Vagina (tissue), 2 donors: Measurements from ENCODE around the gene CD44. TPM values are rescaled to one million over a fixed set of nuclear protein-coding genes. Genes with fewer than 3 reads are reported as not detected.

Experiments
- DNase-seq, 2 donors: peaks; one replicate each; pipeline ENCODE4 v3.0.0-alpha.2; 2017; ENCODE audit errors: extremely low spot score in 2 of 2
- H3K27ac ChIP-seq: fragments of 200-600 bp; sonication (generic); one replicate; pipeline ENCODE4 v1.5.1; 2019
- H3K27me3 ChIP-seq: fragments of 200-600 bp; sonication (generic); one replicate; pipeline ENCODE4 v1.5.1; 2019
- H3K36me3 ChIP-seq, 2 donors: fragments of 200-600 bp; sonication (generic); one replicate each; pipeline ENCODE4 v1.5.1; 2017 to 2019
- H3K4me1 ChIP-seq: fragments of 200-600 bp; sonication (generic); one replicate; pipeline ENCODE4 v1.5.1; 2019
- H3K4me3 ChIP-seq, 2 donors: fragments of 200-600 bp; sonication (generic); 1 replicate in 1 of 2; 2 replicates in 1 of 2; pipeline ENCODE4 v1.5.1; 2016 to 2019
- H3K9me3 ChIP-seq: fragments of 200-600 bp; sonication (generic); one replicate; pipeline ENCODE4 v1.5.1; 2019
- POLR2A ChIP-seq, 2 donors: fragments of 450-650 bp; IDR thresholded peaks; one replicate each; pipeline ENCODE4 v1.6.1; 2017; ENCODE audit warnings: antibody characterized with exemption in 2 of 2, mild to moderate bottlenecking in 2 of 2, moderate library complexity in 2 of 2
- POLR2AphosphoS5 ChIP-seq, 2 donors: sonication (generic); formaldehyde crosslinking; IDR thresholded peaks; one replicate each; pipeline ENCODE4 v1.9.0; 2017; ENCODE audit warnings: antibody characterized with exemption in 2 of 2, mild to moderate bottlenecking in 2 of 2, low read depth in 1 of 2; ENCODE audit not compliant: insufficient read depth in 1 of 2
- intact Hi-C: fragments of 100-400 bp; cut with DNase I; formaldehyde crosslinking; loops from one replicate; pipeline ENCODE4 v1.15.1; 2023
- total RNA-seq: library from RNA; depleted of rRNA; stranded (reverse); fragments of >200 nt; gene quantifications from one replicate; pipeline ENCODE4 v1.2.3, GENCODE V29; 2016
- TF ChIP-seq, protein P1 (sequence below), 3 experiments: fragments of 450-650 bp in 2 of 3; fragments of 200-600 bp in 1 of 3; sonication (generic) in 1 of 3; IDR thresholded peaks; one replicate each; pipeline ENCODE4 v1.5.1; 2017 to 2019; ENCODE audit warnings: antibody characterized with exemption in 3 of 3, mild to moderate bottlenecking in 2 of 3, moderate library complexity in 2 of 3

CD44 gene
- total RNA-seq, 1 donor from 2014 or later, result 869 TPM

DNA sequence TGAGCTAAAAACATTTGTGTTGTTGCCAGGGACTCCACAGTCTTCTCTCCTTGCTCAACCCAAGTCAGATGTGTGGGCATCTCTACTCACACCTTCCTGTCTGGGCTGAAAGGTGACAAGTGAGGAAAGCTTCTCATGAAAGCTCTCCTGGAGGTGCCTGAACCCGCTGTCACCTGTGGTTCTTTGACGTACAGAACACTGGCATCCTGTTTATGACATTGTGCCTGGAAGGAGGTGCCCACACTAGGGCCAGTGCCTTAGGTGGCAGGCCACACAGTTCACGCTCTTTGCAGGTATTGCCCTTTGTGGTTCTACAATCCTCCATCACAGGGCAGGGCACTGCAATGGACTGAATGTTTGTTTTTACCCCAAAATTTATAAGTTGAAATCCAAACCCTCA is 108.5 kb downstream of the CD44 start:
- H3K4me1 ChIP-seq, result no peaks in the 10 kb centered on the region
- no peak for DNase-seq
- H3K9me3 ChIP-seq, result no peaks in the 10 kb centered on the region
- TF ChIP-seq, protein P1, sequence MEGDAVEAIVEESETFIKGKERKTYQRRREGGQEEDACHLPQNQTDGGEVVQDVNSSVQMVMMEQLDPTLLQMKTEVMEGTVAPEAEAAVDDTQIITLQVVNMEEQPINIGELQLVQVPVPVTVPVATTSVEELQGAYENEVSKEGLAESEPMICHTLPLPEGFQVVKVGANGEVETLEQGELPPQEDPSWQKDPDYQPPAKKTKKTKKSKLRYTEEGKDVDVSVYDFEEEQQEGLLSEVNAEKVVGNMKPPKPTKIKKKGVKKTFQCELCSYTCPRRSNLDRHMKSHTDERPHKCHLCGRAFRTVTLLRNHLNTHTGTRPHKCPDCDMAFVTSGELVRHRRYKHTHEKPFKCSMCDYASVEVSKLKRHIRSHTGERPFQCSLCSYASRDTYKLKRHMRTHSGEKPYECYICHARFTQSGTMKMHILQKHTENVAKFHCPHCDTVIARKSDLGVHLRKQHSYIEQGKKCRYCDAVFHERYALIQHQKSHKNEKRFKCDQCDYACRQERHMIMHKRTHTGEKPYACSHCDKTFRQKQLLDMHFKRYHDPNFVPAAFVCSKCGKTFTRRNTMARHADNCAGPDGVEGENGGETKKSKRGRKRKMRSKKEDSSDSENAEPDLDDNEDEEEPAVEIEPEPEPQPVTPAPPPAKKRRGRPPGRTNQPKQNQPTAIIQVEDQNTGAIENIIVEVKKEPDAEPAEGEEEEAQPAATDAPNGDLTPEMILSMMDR (IDR thresholded peaks at IDR 0.05), result no peak
- TF ChIP-seq POLR2A (IDR thresholded peaks at IDR 0.05) (no peak), POLR2AphosphoS5 (IDR thresholded peaks at IDR 0.05; ENCODE audit: insufficient read depth in 1 of 2, low read depth in 1 of 2) (no peak)
- no peaks in the 10 kb centered on the region for H3K27me3 ChIP-seq
- H3K36me3 ChIP-seq, result no peaks in the 10 kb centered on the region
- intact Hi-C loops, result no loop called here
- H3K27ac ChIP-seq, result peak overlapping the region; percentile 69
- H3K4me3 ChIP-seq, result no peak overlapping the region

DNA sequence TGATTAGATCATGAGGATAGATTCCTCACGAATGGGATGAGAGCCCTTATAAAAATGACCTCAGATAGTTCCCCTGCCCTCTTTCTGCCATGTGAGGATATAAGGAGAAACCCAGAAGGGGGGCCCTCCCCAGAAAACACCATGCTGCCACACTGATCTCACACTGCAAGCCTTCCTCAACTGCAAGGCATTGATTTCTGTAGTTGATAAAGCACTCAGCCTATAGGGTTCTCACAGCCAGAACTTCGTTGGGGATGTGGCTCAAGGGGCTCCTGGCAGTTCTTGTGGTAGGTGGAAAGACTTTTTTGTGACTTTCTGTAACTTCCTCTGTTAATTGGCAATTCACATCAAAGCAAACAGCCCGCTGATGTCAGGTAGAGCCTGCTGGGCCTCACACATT is 108.9 kb downstream of the CD44 start:
- Histone ChIP-seq H3K27ac (peak overlapping the region; percentile 24), H3K27me3 (no peaks in the 10 kb centered on the region), H3K4me1 (peaks cover 1% of the 10 kb centered on the region), H3K36me3 (no peaks in the 10 kb centered on the region), H3K4me3 (no peak overlapping the region), H3K9me3 (no peaks in the 10 kb centered on the region)
- TF ChIP-seq POLR2A (IDR thresholded peaks at IDR 0.05) (no peak), POLR2AphosphoS5 (IDR thresholded peaks at IDR 0.05; ENCODE audit: insufficient read depth in 1 of 2, low read depth in 1 of 2) (no peak)
- TF ChIP-seq, protein P1 (IDR thresholded peaks at IDR 0.05), result no peak
- no peak for DNase-seq
- intact Hi-C loops, result no loop called here

DNA sequence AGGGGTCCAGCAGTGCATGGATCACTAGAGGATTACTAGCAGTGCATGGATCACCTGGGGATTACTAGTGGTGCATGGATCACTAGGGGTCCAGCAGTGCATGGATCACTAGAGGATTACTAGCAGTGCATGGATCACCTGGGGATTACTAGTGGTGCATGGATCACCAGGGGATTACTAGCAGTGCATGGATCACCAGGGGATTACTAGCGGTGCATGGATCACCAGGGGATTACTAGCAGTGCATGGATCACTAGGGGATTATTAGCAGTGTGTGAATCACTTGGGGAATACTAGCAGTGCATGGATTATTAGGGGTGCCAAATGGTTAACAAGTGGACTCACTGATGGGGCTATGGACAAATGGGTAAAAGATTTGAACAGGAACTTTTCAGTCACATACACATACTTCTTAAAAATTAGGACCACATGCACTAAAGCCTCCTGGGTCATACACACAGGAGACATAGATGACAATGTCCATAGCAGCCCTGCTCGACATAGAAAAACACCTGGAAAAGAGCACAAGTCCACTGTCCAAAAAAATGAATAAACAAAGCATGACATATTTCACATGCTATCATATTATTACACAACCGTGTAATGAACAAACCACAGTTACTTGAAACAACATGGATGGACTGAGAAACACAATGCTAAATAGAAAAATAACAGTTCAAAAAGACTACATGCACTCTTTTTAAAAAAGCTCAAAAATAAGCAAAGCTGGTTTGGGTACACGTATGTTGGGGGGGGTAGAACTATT is 109.8 kb downstream of the CD44 start:
- intact Hi-C loops, result no loop called here
- DNase-seq, result no peak
- Histone ChIP-seq H3K9me3 (no peaks in the 10 kb centered on the region), H3K36me3 (no peaks in the 10 kb centered on the region), H3K27me3 (no peaks in the 10 kb centered on the region), H3K4me3 (no peak overlapping the region), H3K4me1 (peaks cover 5% of the 10 kb centered on the region), H3K27ac (no peak overlapping the region)
- no peak for TF ChIP-seq POLR2AphosphoS5 (IDR thresholded peaks at IDR 0.05; ENCODE audit: insufficient read depth in 1 of 2, low read depth in 1 of 2)
- TF ChIP-seq, protein P1 (IDR thresholded peaks at IDR 0.05), result no peak
- TF ChIP-seq POLR2A (IDR thresholded peaks at IDR 0.05), result no peak

DNA sequence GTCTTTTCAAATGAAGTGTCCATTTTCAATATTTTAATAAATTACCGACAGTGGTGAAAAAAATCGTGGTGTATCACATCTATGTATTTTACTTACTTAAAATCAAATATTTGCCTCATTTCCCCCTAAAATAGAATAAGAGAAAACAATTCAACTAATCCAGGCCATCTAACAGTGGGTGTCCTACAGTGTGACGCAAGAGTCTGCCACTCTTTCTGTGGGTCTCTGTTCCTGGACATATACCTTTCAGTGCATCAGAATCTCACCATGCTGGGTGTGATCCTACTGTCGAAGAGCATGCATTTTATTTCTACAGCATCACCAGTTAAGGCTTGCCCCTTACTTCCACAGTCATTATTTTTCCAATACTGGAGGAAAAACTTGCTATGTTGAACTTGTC is 111.2 kb downstream of the CD44 start:
- Histone ChIP-seq H3K4me1 (peaks cover 5% of the 10 kb centered on the region), H3K36me3 (no peaks in the 10 kb centered on the region), H3K9me3 (no peaks in the 10 kb centered on the region), H3K27me3 (no peaks in the 10 kb centered on the region), H3K27ac (no peak overlapping the region), H3K4me3 (no peak overlapping the region)
- intact Hi-C loops, result no loop called here
- TF ChIP-seq, protein P1 (IDR thresholded peaks at IDR 0.05), result no peak
- TF ChIP-seq POLR2AphosphoS5 (IDR thresholded peaks at IDR 0.05; ENCODE audit: insufficient read depth in 1 of 2, low read depth in 1 of 2) (no peak), POLR2A (IDR thresholded peaks at IDR 0.05) (no peak)
- DNase-seq, result no peak

DNA sequence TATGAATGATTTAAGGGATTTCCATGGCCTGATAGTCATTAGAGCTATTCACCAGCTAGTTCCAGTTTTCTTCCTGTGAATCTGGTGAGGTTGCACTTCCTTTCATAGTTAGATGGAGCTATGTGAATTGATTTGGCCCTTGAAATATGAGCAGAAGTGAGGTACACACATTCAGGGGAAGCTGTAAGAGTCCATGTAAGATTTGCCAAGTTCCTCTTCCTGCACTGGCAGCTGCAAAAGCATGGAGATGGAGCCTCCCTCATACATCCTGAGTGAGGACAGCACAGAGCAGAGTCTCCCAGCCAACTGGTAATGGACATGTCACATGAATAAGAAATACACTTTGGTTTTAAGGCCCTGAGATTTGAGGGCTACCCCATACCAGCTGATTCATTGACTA is 111.7 kb downstream of the CD44 start:
- Histone ChIP-seq H3K27ac (no peak overlapping the region), H3K9me3 (no peaks in the 10 kb centered on the region), H3K27me3 (no peaks in the 10 kb centered on the region), H3K4me3 (no peak overlapping the region), H3K36me3 (no peaks in the 10 kb centered on the region), H3K4me1 (peaks cover 5% of the 10 kb centered on the region)
- intact Hi-C loops, result no loop called here
- DNase-seq, result no peak
- TF ChIP-seq, protein P1 (IDR thresholded peaks at IDR 0.05), result no peak
- TF ChIP-seq POLR2A (IDR thresholded peaks at IDR 0.05), result no peak
- TF ChIP-seq POLR2AphosphoS5 (IDR thresholded peaks at IDR 0.05; ENCODE audit: insufficient read depth in 1 of 2, low read depth in 1 of 2), result no peak
